Omental fat pad (tissue), 4 donors: ENCODE results near the gene LMOD1. TPM values are rescaled to one million over a fixed set of nuclear protein-coding genes. Genes with fewer than 3 reads are reported as not detected.

Experiments
- ATAC-seq: fragments of 150-250 bp; one replicate; pipeline ENCODE4 v1.9.1; 2016; ENCODE audit warnings: mild to moderate bottlenecking, moderate library complexity; ENCODE audit not compliant: low FRiP score
- DNase-seq: peaks from one replicate; pipeline ENCODE4 v3.0.0-alpha.2; 2019; ENCODE audit warnings: low spot score
- CTCF ChIP-seq, 3 donors: fragments of 450-650 bp; IDR thresholded peaks; one replicate each; pipeline ENCODE4 v1.5.1; 2016 to 2017; ENCODE audit warnings: antibody characterized with exemption in 3 of 3, mild to moderate bottlenecking in 3 of 3, moderate library complexity in 2 of 3
- total RNA-seq, 4 donors: library from RNA; depleted of rRNA; stranded (reverse); fragments of >200 nt; gene quantifications; one replicate each; pipeline ENCODE4 v1.1.0, GENCODE V29; 2016

Gene LMOD1
- total RNA-seq, 4 donors from 2014 or later, result 30.2 to 124 (median 35.8) TPM

DNA sequence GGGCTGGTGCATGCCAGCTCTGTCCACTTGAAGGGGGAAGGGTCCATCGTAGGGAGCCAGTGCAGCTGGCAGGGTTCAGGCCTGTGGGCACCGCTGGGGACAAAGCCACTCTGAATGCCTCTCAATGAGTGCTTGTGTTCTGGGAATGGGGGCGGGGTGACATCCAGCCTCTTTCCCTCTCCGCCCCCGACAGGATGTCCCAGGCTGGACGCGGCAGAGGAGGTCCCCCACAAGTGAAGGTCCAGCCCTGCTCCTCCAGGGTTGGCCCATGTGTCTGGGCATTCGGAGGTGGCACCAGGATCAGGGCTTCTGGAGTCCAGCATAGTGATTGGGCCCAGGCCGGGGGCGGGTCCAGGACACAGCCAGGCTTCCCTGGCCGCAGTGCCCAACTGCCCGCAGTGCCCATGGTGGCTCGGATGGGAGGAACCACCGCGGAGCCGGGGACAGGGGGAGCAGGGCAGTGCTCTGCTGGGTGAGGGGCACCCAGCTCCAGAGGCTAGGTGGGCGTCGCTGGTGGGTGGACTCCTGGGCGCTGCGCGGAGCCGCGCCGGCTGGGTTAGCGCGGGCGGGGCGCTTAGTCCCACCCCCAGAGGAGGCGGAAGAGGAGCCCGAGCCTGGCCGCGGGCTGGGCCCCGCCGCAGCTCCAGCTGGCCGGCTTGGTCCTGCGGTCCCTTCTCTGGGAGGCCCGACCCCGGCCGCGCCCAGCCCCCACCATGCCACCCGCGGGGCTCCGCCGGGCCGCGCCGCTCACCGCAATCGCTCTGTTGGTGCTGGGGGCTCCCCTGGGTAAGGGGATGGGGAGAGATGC lies 57.9 kb downstream of the LMOD1 start, which contains the start of gene SHISA4:
Gene SHISA4, plus strand, starts transcription at position 617 of the 808 bp plus-strand sequence. Its CDS starts 97 bp downstream, at position 714.
- DNase-seq, result no peak
- no peak for TF ChIP-seq CTCF (IDR thresholded peaks at IDR 0.05)
- peak; percentile 74 for ATAC-seq

- TF ChIP-seq CTCF (IDR thresholded peaks at IDR 0.05), result no peak
- no peak for DNase-seq
- no peak for ATAC-seq
These were observed 59.1 kb downstream of the LMOD1 start for GRCh38 chr1:201887116-201887866.

- DNase-seq (no peak), ATAC-seq (no peak)
- no peak for TF ChIP-seq CTCF (IDR thresholded peaks at IDR 0.05)
These were observed 60.1 kb downstream of the LMOD1 start for GRCh38 chr1:201886103-201886885.

- DNase-seq (no peak), ATAC-seq (peak; percentile 65)
- TF ChIP-seq CTCF (IDR thresholded peaks at IDR 0.05), result no peak
These were observed 60.7 kb downstream of the LMOD1 start for GRCh38 chr1:201885531-201886075.

DNA sequence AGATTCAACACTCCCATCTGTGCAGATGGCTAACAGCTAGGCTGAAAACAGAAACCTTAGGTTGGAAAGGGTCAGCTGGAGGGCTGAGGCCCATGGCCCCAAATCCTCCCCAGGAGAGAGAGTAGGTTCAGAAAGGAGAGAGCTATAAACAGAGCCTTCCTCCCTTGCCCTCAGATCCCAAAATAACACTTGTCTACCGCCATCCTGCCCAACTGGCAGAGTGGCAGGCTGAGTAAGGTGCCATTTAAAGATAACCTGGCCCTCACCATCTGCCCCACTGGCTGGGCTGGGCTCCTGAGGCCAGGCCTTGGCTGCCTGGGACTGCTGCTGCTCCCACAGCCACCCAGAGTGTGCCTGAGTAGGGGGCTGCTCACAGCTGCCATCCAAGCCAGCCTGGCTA lies 61.9 kb downstream of the LMOD1 start:
- DNase-seq (no peak), ATAC-seq (no peak)
- TF ChIP-seq CTCF (IDR thresholded peaks at IDR 0.05), result no peak

DNA sequence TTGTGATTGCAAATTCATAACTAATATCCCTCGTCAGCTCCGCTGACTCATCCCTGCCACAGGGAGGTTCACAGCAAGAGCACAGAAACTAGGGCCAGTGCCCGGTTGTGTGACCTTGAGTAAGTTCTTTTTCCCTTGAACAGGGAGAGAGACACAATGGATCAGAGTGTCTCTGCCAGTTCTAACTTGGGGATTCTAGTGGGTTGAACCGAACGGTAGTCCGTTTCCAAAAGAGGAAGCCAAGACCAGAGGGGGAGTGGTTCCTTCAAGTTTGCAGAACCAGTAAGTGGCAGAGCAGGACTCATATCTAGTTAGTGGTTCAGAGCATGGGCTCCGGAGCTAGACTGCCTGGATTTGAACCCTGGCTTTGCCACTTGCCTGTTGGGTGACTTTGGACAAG lies 62.6 kb downstream of the LMOD1 start:
- no peak for TF ChIP-seq CTCF (IDR thresholded peaks at IDR 0.05)
- DNase-seq, result no peak
- no peak for ATAC-seq
